GM19468 (cell line): ENCODE measurements around the gene C6orf118.

Experiments
- ATAC-seq: cut with Tn5 transposase; IDR thresholded peaks from one replicate; pipeline ENCODE4 v1.9.1; 2021; ENCODE audit warnings: mild to moderate bottlenecking, moderate library complexity, moderate number of reproducible peaks; ENCODE audit not compliant: unreplicated experiment; ENCODE audit errors: extremely low read depth

The C6orf118 gene

GRCh38 chr6:165308926-165309731 is at the start of gene C6orf118:
TSS of gene C6orf118 (minus strand) at chr6:165309605. CDS start at chr6:165309586, 19 bp downstream.
- no peak for ATAC-seq

GRCh38 chr6:165345700-165346099 is 36.3 kb upstream of the C6orf118 start:
- ATAC-seq = no peak

- ATAC-seq = no peak
Observed at GRCh38 chr6:165340532-165340931, 31.1 kb upstream of the C6orf118 start.

- no peak for ATAC-seq
Observed at GRCh38 chr6:165325609-165326008, 16.2 kb upstream of the C6orf118 start.

DNA sequence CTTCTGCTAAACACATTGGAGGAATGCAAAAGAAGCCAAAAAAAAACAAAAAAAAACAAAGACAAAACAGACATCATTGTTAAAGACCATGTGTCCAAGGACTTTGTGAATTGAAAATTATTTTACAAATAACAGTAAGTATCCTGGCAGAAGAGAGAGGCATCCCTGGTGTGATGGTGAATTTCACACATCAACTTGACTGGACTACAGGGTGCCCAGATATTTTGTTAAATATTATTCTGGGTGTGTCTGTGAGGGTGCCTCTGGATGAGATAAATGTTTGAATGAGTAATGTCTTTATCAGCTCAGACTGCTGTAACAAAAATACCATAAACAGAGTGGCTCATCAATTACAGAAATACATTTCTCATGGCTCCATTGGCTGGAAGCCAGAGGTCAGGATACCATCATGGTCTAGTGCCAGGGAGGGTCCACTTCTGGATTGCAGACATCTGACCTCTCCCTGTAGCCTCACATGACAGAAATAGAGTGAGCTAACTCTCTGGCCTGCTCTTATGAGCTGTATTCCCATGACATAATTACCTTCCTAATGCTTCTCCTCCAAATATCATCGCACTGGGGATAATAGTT is 12.2 kb upstream of the C6orf118 start:
- ATAC-seq = no peak

- ATAC-seq = no peak
Observed at GRCh38 chr6:165321150-165321549, 11.7 kb upstream of the C6orf118 start.

GRCh38 chr6:165317723-165318122 is 8.3 kb upstream of the C6orf118 start:
- no peak for ATAC-seq

DNA sequence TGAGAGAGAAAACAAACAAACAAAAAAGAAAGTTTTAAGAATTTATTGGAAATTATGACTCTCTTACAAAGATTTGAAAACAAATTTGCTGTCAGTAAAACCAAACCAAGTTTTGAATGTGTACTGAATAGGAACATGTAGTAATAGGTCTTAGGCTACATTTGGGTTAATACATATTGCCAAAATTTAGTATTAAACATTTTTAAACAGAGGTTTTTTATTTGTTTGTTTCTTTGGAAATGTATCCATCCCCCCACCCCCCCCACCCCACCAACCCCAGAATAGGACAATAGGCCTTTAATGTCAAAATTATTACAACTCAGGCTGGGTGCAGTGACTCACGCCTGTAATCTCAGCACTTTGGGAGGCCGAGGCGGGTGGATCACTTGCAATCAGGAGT is 2.5 kb downstream of the C6orf118 start:
- no peak for ATAC-seq

DNA sequence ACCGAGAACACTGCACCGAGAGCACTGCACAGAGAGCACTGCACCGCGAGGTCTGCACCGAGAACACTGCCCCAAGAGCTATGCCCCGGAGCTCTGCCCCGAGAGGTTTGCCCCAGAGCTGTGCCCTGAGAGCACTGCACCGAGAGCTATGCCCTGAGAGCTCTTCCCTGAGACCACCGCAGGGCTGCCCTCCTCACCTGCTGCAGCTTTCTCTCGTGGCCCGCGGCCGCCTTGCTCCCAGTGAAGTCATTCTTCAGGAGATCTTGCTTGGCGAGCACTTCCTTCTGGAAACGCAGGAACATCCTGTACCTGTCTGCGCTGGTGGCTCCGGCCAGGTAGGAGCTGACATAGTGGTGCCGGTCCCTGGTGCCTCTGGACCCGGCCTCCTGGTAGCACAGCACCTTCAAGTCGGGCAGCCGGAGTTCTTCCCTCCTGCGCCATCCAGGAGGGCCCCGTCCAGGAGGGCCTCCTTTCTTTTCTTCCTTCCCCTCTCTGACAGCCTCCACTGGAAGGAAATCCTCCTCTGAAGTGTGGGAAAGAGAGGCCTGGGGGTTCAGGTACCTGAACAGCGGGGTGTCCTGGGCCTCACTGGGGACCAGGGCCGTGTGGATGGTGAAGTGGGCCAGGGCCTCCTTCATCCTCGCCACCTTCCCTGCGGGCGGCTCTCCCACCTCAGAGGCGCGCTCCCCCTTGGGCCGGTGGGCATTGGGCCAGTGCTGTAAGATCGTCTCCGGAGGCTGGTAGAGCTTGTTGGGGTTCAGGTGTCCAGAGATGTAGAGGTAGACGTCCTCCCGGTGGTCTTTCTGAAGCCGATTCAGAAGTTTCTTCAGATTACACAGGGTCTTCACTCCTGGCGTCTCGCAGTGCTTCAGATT is 7.8 kb downstream of the C6orf118 start:
- no peak for ATAC-seq

- ATAC-seq = no peak
Observed at GRCh38 chr6:165300422-165300936, 8.9 kb downstream of the C6orf118 start.

DNA sequence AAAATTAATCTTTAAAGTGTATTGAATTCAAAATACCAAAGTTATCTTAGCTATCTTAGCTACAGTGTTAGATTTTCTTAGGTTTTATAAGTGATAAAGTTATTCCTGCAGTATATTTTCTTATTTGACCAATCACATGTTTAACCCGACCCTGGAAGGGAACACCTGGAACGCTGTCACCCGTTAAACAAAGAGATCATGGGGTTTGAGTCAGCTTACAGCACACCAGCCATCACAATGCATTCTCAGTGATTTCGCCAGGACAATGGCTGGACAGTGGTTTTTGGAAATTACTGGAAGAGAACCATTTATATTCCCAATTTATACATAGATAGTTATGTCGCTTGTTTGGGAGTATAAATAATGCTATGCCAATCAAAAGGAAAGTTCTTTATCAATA is 10.5 kb downstream of the C6orf118 start:
- ATAC-seq = no peak

DNA sequence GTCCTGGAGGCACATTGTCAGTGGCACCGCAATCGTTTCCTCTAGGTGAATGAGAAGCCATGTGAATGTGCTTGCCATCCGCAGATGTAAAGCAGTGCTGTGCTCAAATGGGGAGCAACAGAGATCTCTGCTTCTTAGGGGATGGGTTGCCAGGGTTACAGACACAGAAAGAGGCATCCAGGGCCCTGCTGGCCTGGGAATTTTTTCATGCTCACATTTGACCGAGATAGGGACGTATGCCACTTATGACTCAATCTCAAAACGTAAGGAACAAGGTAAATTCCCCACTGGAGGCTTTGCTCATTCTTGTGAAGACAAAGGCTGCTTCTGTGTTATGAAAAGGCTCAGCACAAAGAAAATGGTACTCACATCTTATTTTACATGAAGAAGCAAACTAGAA is 11.0 kb downstream of the C6orf118 start:
- ATAC-seq = no peak

DNA sequence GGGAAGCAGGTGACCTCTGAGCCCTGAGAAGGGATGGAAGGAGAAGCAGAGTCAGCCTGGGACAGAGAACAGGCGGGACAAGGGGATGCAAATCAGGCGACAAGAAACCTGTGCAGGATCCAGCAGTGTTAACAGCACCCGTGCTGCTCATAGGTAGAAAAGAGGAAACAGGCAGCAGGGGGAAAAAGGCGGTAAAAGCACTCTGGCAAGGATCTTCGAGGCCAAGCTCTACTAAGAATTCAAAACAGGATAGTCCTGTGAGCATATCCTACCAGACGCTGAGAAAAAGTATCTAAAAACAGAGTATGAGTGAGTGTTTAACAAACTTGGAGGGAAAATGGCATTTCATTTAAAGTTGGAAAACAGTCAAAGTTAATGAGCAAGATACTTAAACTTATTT is 16.7 kb downstream of the C6orf118 start:
- no peak for ATAC-seq

GRCh38 chr6:165274611-165275010 is 34.8 kb downstream of the C6orf118 start:
- ATAC-seq = no peak

DNA sequence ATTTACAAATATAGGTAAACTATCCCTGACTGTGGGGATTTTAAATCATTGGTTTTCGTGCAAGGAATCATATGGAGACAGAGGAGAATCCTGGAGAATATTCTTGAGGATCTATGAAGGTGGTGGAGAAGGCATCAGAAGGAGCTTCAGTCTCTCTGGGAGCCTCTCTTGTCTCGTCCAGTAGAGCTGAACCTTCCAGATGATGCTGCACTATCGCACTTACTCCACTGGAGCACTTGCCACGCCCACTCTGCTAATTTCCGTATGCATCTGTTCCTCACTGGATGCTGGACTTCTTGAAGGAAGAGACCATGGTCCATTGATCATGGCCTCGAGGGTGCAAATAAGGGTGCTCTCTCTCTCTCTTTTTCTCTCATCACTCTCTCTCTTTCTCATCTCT is 36.8 kb downstream of the C6orf118 start:
- ATAC-seq = no peak

- ATAC-seq = no peak
Observed at GRCh38 chr6:165268987-165269386, 40.4 kb downstream of the C6orf118 start.

- ATAC-seq = no peak
Observed at GRCh38 chr6:165266621-165267020, 42.8 kb downstream of the C6orf118 start.

GRCh38 chr6:165266191-165266590 is 43.2 kb downstream of the C6orf118 start:
- ATAC-seq = no peak

GRCh38 chr6:165260462-165260861 is 48.9 kb downstream of the C6orf118 start:
- ATAC-seq = no peak

- ATAC-seq = no peak
Observed at GRCh38 chr6:165249808-165250207, 59.6 kb downstream of the C6orf118 start.

DNA sequence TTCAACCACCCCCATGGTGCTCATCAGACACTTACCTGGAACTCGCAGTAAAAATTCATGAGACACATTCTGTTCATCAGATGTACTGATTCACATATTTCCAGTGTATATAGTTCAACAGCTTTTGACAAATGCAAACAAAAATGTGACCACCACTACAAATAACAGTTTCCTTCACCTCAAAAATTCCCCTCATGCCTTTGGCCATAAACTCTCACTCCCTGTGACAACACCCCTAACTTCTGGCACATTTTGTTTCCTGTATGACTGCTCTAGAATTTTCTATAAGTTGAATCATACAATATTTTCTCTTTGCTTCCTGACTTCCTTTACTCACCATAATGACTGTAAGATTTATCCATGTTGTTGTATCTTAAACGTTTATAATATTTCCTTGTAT is 63.7 kb downstream of the C6orf118 start:
- no peak for ATAC-seq
